GM12891 (cell line): Measurements from ENCODE around the gene ADD2.

Source experiments
- POLR2A ChIP-seq: IDR thresholded peaks from 2 replicates; pipeline ENCODE4 v1.6.1; 2011; ENCODE audit warnings: low read depth, low read length, control low read depth
- POLR2AphosphoS5 ChIP-seq: IDR thresholded peaks from 2 replicates; pipeline ENCODE4 v1.6.1; 2011; ENCODE audit warnings: low read depth, low read length, control low read depth
- TAF1 ChIP-seq: IDR thresholded peaks from 2 replicates; pipeline ENCODE4 v1.6.1; 2011; ENCODE audit warnings: low read depth, low read length, control low read depth

GRCh38 chr2:70676301-70677035 is 91.5 kb downstream of the ADD2 start:
- TF ChIP-seq POLR2AphosphoS5, result no peak
- no peak for TF ChIP-seq TAF1
- no peak for TF ChIP-seq POLR2A
